PFSK-1 (cell line): Measurements from ENCODE around the gene CDC25A.

Experiments
- FOXP2 ChIP-seq: optimal IDR thresholded peaks from 2 replicates; pipeline ENCODE3; 2011; ENCODE audit warnings: borderline replicate concordance, control low read depth, inconsistent platforms; ENCODE audit not compliant: insufficient read depth; ENCODE audit errors: extremely low read length, extremely low read depth
- POLR2AphosphoS5 ChIP-seq: IDR thresholded peaks from 2 replicates; pipeline ENCODE4 v1.6.1; 2012; ENCODE audit warnings: low read depth, mild to moderate bottlenecking, control low read depth, low read length, moderate library complexity
- REST ChIP-seq, 2 experiments: IDR thresholded peaks; 2 replicates each; pipeline versions ENCODE4 v1.6.1 to v1.8.0; 2011 to 2012; ENCODE audit warnings: low read depth in 2 of 2, low read length in 2 of 2, control low read depth in 1 of 2, inconsistent platforms in 1 of 2, mild to moderate bottlenecking in 1 of 2, moderate library complexity in 1 of 2; ENCODE audit not compliant: insufficient read depth in 1 of 2
- SIN3A ChIP-seq: IDR thresholded peaks from 2 replicates; pipeline ENCODE4 v1.6.1; 2012; ENCODE audit warnings: mild to moderate bottlenecking, low read length, moderate library complexity, borderline replicate concordance; ENCODE audit not compliant: insufficient read depth
- TAF1 ChIP-seq: IDR thresholded peaks from 2 replicates; pipeline ENCODE4 v1.6.1; 2012; ENCODE audit warnings: low read length, control low read depth, borderline replicate concordance; ENCODE audit not compliant: insufficient read depth

GRCh38 chr3:48187579-48188265 lies 495 bp downstream of the CDC25A start:
- no peak for TF ChIP-seq POLR2AphosphoS5
- TF ChIP-seq SIN3A = no peak
- no peak for TF ChIP-seq REST (IDR thresholded peaks at IDR 0.05; ENCODE audit: insufficient read depth in 1 of 2, low read depth in 2 of 2, low read length in 2 of 2)
- TF ChIP-seq FOXP2 = no peak
- no peak for TF ChIP-seq TAF1
